NK-92 (cell line): ENCODE data around the gene SIRT6.
"Not testable (repeated sequence)": the region's sequence is repeated elsewhere in the genome, so short reads cannot be mapped to it uniquely, and the experiment has no call there.

ENCODE experiments used
- DNase-seq: peaks from one replicate; lab custom pipeline; 2025; ENCODE audit not compliant: unreplicated experiment; lab: John Stamatoyannopoulos, UW

The SIRT6 gene

GRCh38 chr19:4200940-4201542 is 18.7 kb upstream of the SIRT6 start:
- no peak for DNase-seq

- no peak for DNase-seq
These were observed 17.4 kb upstream of the SIRT6 start for GRCh38 chr19:4199699-4200293.

GRCh38 chr19:4198467-4199126 is 16.2 kb upstream of the SIRT6 start:
- no peak for DNase-seq

GRCh38 chr19:4197625-4198466 is 15.5 kb upstream of the SIRT6 start:
- no peak for DNase-seq

GRCh38 chr19:4197228-4197624 is 14.9 kb upstream of the SIRT6 start:
- no peak for DNase-seq

GRCh38 chr19:4196587-4197148 is 14.3 kb upstream of the SIRT6 start:
- no peak for DNase-seq

GRCh38 chr19:4196009-4196408 is 13.6 kb upstream of the SIRT6 start:
- DNase-seq = no peak

GRCh38 chr19:4194353-4194752 is 12.0 kb upstream of the SIRT6 start:
- no peak for DNase-seq

GRCh38 chr19:4192537-4192936 is 10.2 kb upstream of the SIRT6 start:
- DNase-seq = not testable (repeated sequence)

- no peak for DNase-seq
These were observed 7.3 kb upstream of the SIRT6 start for GRCh38 chr19:4189641-4190040.

- DNase-seq = no peak
These were observed 5.2 kb upstream of the SIRT6 start for GRCh38 chr19:4187313-4188122.

GRCh38 chr19:4186087-4186993 is 4.0 kb upstream of the SIRT6 start:
- DNase-seq = no peak

- no peak for DNase-seq
These were observed 3.2 kb upstream of the SIRT6 start for GRCh38 chr19:4185413-4186086.

GRCh38 chr19:4184718-4185352 is 2.5 kb upstream of the SIRT6 start:
- DNase-seq = no peak

GRCh38 chr19:4183967-4184717 is 1.8 kb upstream of the SIRT6 start:
- no peak for DNase-seq

GRCh38 chr19:4181053-4181508 is 1.3 kb downstream of the SIRT6 start:
- no peak for DNase-seq

- no peak for DNase-seq
These were observed 3.4 kb downstream of the SIRT6 start for GRCh38 chr19:4178990-4179389.

- DNase-seq = no peak
These were observed 5.2 kb downstream of the SIRT6 start for GRCh38 chr19:4177146-4177545.
